ENCODE results near the gene ADCYAP1R1. TPM values are rescaled to one million over a fixed set of nuclear protein-coding genes. Genes with fewer than 3 reads are reported as not detected.

The ADCYAP1R1 gene
- total RNA-seq, 1 experiment from 2014 or later, result not detected

- intact Hi-C loops (cut with micrococcal nuclease), result no loop called here
- DNase-seq (ENCODE audit: unreplicated experiment), result no peak
- peaks cover 49% of the 10 kb centered on the region for H3K27me3 Mint-ChIP-seq (ENCODE audit: insufficient read depth, unreplicated experiment)
Observed at GRCh38 chr7:31033674-31034300, 18.3 kb upstream of the ADCYAP1R1 start.

DNA sequence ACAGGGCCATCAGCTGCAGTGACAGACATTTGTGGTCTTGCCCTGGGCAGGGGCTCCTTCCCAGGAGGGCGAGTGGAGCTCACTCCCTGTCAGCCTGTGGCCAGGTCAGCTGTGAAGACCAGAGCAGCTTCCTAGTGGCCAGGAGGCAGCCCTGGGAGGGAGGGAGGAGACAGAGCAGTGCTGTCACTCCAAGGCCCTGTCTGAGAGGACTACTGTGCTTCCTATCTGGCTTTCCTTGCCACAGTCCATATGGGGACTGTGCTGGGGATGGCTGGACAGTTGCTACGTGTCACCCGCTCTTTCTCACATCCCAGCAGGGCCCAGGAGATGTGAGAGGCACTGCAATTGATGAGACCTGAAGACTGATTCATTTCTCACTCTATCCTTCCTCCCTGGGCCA lies 15.2 kb upstream of the ADCYAP1R1 start:
- BruUV-seq (replicated peaks), result no TSS peak
- TF ChIP-seq CTCF (IDR thresholded peaks at IDR 0.05; ENCODE audit: unreplicated experiment), result no peak
- no peak overlapping the region for H3K27ac Mint-ChIP-seq (ENCODE audit: low read depth, unreplicated experiment)
- intact Hi-C loops (cut with micrococcal nuclease), result no loop called here
- DNase-seq (ENCODE audit: unreplicated experiment), result no peak
- no peaks in the 10 kb centered on the region for H3K4me1 Mint-ChIP-seq (ENCODE audit: insufficient read depth, unreplicated experiment)
- H3K9me3 Mint-ChIP-seq (ENCODE audit: unreplicated experiment), result no peaks in the 10 kb centered on the region
- H3K36me3 Mint-ChIP-seq (ENCODE audit: insufficient read depth, unreplicated experiment), result no peaks in the 10 kb centered on the region
- ChIA-PET POLR2A (no interaction called here), CTCF (interaction anchor here (0.7 to 1.3 kb wide), 5 partner anchors 14 to 86 kb away, joined by 3 to 4 read pairs (median 4); no protein-coding TSS in a partner anchor)
- no peak overlapping the region for H3K4me3 Mint-ChIP-seq (ENCODE audit: unreplicated experiment)
- peaks cover 80% of the 10 kb centered on the region for H3K27me3 Mint-ChIP-seq (ENCODE audit: insufficient read depth, unreplicated experiment)

More at GRCh38 chr7:31033674-31034300, 18.3 kb upstream of the ADCYAP1R1 start:
- no TSS peak for BruUV-seq (replicated peaks)
- Mint-ChIP-seq H3K9me3 (ENCODE audit: unreplicated experiment) (no peaks in the 10 kb centered on the region), H3K36me3 (ENCODE audit: insufficient read depth, unreplicated experiment) (no peaks in the 10 kb centered on the region), H3K4me3 (ENCODE audit: unreplicated experiment) (no peak overlapping the region), H3K27ac (ENCODE audit: low read depth, unreplicated experiment) (no peak overlapping the region), H3K4me1 (ENCODE audit: insufficient read depth, unreplicated experiment) (no peaks in the 10 kb centered on the region)
- no peak for TF ChIP-seq CTCF (IDR thresholded peaks at IDR 0.05; ENCODE audit: unreplicated experiment)
- CTCF ChIA-PET, result interaction anchor here (0.9 to 2.9 kb wide), 3 partner anchors 48 to 95 kb away, joined by 3 to 8 read pairs (median 6); no protein-coding TSS in a partner anchor
- POLR2A ChIA-PET, result no interaction called here

- Mint-ChIP-seq H3K4me3 (ENCODE audit: unreplicated experiment) (no peak overlapping the region), H3K27ac (ENCODE audit: low read depth, unreplicated experiment) (no peak overlapping the region), H3K27me3 (ENCODE audit: insufficient read depth, unreplicated experiment) (peaks cover 66% of the 10 kb centered on the region), H3K4me1 (ENCODE audit: insufficient read depth, unreplicated experiment) (no peaks in the 10 kb centered on the region), H3K36me3 (ENCODE audit: insufficient read depth, unreplicated experiment) (no peaks in the 10 kb centered on the region), H3K9me3 (ENCODE audit: unreplicated experiment) (no peaks in the 10 kb centered on the region)
- BruUV-seq (replicated peaks), result no TSS peak
- TF ChIP-seq CTCF (IDR thresholded peaks at IDR 0.05; ENCODE audit: unreplicated experiment), result no peak
- ChIA-PET POLR2A (interaction anchor here (0.6 to 1.1 kb wide), 3 partner anchors 14 to 46 kb away, joined by 3 read pairs; no protein-coding TSS in a partner anchor), CTCF (interaction anchor here (0.6 to 1.2 kb wide), 3 partner anchors 75 to 1223 kb away, joined by 3 read pairs; no protein-coding TSS in a partner anchor)
- intact Hi-C loops (cut with micrococcal nuclease), result no loop called here
- DNase-seq (ENCODE audit: unreplicated experiment), result no peak
Observed at GRCh38 chr7:31043051-31043471, 9.0 kb upstream of the ADCYAP1R1 start.

- ChIA-PET CTCF (no interaction called here), POLR2A (no interaction called here)
- DNase-seq (ENCODE audit: unreplicated experiment), result no peak
- H3K4me3 Mint-ChIP-seq (ENCODE audit: unreplicated experiment), result no peak overlapping the region
- no peaks in the 10 kb centered on the region for H3K4me1 Mint-ChIP-seq (ENCODE audit: insufficient read depth, unreplicated experiment)
- no peaks in the 10 kb centered on the region for H3K36me3 Mint-ChIP-seq (ENCODE audit: insufficient read depth, unreplicated experiment)
- no peak for TF ChIP-seq CTCF (IDR thresholded peaks at IDR 0.05; ENCODE audit: unreplicated experiment)
- peaks cover 56% of the 10 kb centered on the region for H3K27me3 Mint-ChIP-seq (ENCODE audit: insufficient read depth, unreplicated experiment)
- BruUV-seq (replicated peaks), result no TSS peak
- H3K9me3 Mint-ChIP-seq (ENCODE audit: unreplicated experiment), result no peaks in the 10 kb centered on the region
- intact Hi-C loops (cut with micrococcal nuclease), result no loop called here
- no peak overlapping the region for H3K27ac Mint-ChIP-seq (ENCODE audit: low read depth, unreplicated experiment)
Observed at GRCh38 chr7:31044529-31044928, 7.6 kb upstream of the ADCYAP1R1 start.
